ENCODE data around the gene SEPTIN2.
"Not testable (repeated sequence)": the region's sequence is repeated elsewhere in the genome, so short reads cannot be mapped to it uniquely, and the experiment has no call there.

Gene SEPTIN2

GRCh38 chr2:241315879-241316631 lies at the start of gene SEPTIN2:
TSS of gene SEPTIN2 (plus strand) at chr2:241315925. CDS start at chr2:241324233, 8,308 bp downstream.
- peak; percentile 78 for DNase-seq

- DNase-seq = no peak
These were observed 48.3 kb upstream of the SEPTIN2 start for GRCh38 chr2:241267249-241268067.

- DNase-seq = no peak
These were observed 47.4 kb upstream of the SEPTIN2 start for GRCh38 chr2:241268306-241268705.

GRCh38 chr2:241268716-241269445 lies 46.8 kb upstream of the SEPTIN2 start:
- no peak for DNase-seq

- no peak for DNase-seq
These were observed 45.8 kb upstream of the SEPTIN2 start for GRCh38 chr2:241269707-241270520.

- DNase-seq = no peak
These were observed 45.2 kb upstream of the SEPTIN2 start for GRCh38 chr2:241270531-241270930.

GRCh38 chr2:241271706-241272302 lies 43.9 kb upstream of the SEPTIN2 start:
- peak; percentile 68 for DNase-seq

GRCh38 chr2:241272303-241273209 lies 43.2 kb upstream of the SEPTIN2 start:
- DNase-seq = peak; percentile 63

- DNase-seq = no peak
These were observed 42.3 kb upstream of the SEPTIN2 start for GRCh38 chr2:241273210-241274020.

- no peak for DNase-seq
These were observed 41.6 kb upstream of the SEPTIN2 start for GRCh38 chr2:241274127-241274526.

GRCh38 chr2:241275504-241275903 lies 40.2 kb upstream of the SEPTIN2 start:
- DNase-seq = no peak

GRCh38 chr2:241275910-241276309 lies 39.8 kb upstream of the SEPTIN2 start:
- DNase-seq = no peak

- not testable (repeated sequence) for DNase-seq
These were observed 37.4 kb upstream of the SEPTIN2 start for GRCh38 chr2:241278306-241278705.

- no peak for DNase-seq
These were observed 36.3 kb upstream of the SEPTIN2 start for GRCh38 chr2:241279413-241279812.

GRCh38 chr2:241279828-241280227 lies 35.9 kb upstream of the SEPTIN2 start:
- no peak for DNase-seq

- DNase-seq = no peak
These were observed 35.4 kb upstream of the SEPTIN2 start for GRCh38 chr2:241280291-241280690.

GRCh38 chr2:241282555-241282954 lies 33.2 kb upstream of the SEPTIN2 start:
- no peak for DNase-seq

- DNase-seq = no peak
These were observed 30.1 kb upstream of the SEPTIN2 start for GRCh38 chr2:241285596-241285995.

GRCh38 chr2:241286348-241287090 lies 29.2 kb upstream of the SEPTIN2 start:
- DNase-seq = no peak
